GM13976 (cell line): Measurements from ENCODE around the gene BACE2.
"Not testable (repeated sequence)": the region's sequence is repeated elsewhere in the genome, so short reads cannot be mapped to it uniquely, and the experiment has no call there.

Source experiments
- DNase-seq: peaks from one replicate; pipeline ENCODE4 v3.0.0; 2012; ENCODE audit warnings: low spot score
- in situ Hi-C: fragments of 300-500 bp; cut with MboI; formaldehyde crosslinking; loops from one replicate; pipeline ENCODE4 v1.12.0; 2022; ENCODE audit warnings: low sequenced_read_pairs, mixed read lengths, inconsistent platforms; ENCODE audit not compliant: unreplicated experiment
- TF ChIP-seq, protein P1 (sequence below): IDR thresholded peaks from 2 replicates; pipeline ENCODE4 v1.5.1; 2012; ENCODE audit warnings: borderline replicate concordance, mild to moderate bottlenecking; ENCODE audit not compliant: insufficient read depth; ENCODE audit errors: extremely low read depth, missing control alignments, control extremely low read depth

The BACE2 gene

DNA sequence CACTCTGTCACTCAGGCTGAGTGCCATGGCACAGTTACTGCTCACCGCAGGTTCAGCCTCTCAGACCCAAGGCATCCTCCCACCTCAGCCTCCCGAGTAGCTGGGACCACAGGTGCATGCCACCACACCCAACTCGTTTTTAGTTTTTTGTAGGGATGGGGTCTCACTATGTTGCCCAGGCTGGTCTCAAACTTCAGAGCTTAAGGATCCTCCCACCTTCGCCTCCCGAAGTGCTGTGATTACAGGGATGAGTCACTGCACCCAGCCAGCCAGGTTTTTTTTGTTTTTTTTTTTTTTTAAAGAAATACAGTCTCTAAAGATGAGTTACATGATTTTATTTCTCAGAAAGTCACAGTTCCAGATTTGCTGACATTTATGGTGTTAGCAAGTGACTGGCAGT, 29.0 kb downstream of the BACE2 start:
- DNase-seq, result no peak
- TF ChIP-seq, protein P1, sequence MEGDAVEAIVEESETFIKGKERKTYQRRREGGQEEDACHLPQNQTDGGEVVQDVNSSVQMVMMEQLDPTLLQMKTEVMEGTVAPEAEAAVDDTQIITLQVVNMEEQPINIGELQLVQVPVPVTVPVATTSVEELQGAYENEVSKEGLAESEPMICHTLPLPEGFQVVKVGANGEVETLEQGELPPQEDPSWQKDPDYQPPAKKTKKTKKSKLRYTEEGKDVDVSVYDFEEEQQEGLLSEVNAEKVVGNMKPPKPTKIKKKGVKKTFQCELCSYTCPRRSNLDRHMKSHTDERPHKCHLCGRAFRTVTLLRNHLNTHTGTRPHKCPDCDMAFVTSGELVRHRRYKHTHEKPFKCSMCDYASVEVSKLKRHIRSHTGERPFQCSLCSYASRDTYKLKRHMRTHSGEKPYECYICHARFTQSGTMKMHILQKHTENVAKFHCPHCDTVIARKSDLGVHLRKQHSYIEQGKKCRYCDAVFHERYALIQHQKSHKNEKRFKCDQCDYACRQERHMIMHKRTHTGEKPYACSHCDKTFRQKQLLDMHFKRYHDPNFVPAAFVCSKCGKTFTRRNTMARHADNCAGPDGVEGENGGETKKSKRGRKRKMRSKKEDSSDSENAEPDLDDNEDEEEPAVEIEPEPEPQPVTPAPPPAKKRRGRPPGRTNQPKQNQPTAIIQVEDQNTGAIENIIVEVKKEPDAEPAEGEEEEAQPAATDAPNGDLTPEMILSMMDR, result no peak
- in situ Hi-C loops, result no loop called here

DNA sequence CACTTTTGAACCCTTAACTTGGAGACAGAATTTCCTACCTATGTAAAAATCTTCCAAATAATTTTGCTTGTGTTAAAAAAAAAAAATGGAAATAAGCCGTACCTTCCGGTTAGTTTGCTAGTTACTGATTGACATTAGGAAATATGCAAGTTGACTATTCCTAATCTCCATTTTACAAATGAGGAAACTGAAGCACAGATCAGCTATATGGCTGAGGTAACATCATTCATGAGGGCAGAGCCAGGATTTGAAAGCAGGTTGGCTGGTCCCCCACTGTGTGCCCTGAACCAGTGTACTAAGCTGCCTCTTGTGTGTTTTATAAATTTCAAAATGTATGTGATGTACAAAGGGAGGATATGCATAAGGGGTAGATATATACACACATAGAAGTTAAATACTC, 29.6 kb downstream of the BACE2 start:
- DNase-seq, result no peak
- in situ Hi-C loops, result no loop called here
- TF ChIP-seq, protein P1, result no peak

DNA sequence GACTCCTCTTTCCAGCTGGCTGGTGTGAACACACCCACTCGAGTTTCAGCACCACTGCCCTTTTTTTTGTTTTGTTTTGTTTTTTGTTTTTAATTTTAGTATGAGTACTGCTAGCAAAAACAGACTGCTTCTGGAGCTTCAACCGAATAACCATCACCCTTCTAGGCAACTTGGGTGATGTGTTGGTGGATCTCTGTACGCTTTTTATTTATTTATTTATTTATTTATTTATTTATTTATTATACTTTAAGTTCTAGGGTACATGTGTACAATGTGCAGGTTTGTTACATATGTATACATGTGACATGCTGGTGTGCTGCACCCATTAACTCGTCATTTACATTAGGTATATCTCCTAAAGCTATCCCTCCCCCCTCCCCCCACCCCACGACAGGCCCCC, 30.7 kb downstream of the BACE2 start:
- in situ Hi-C loops, DNase-seq: not testable (repeated sequence)

DNA sequence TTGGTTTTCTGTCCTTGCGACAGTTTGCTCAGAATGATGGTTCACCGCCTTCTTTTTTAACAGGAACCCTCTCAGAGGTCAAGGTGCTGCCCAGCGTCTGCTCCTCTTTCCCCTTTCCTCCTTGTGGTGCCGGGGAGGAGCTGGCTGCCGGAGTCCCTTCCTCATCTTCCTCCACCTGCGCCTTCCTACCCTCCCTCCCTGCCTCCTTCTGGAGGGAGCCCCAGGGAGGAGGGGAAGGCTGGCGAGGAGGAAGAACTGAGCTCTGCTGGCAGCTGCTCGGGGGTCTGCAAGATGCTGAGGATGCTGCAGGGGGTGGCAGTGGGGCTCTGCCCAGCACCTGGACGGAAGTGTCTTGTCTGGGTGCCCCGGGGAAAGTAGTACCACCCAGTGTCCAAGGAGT, 31.2 kb downstream of the BACE2 start:
- in situ Hi-C loops, result no loop called here
- TF ChIP-seq, protein P1, result no peak
- no peak for DNase-seq

GRCh38 chr21:41199588-41199987, 31.6 kb downstream of the BACE2 start:
- in situ Hi-C loops, result no loop called here
- TF ChIP-seq, protein P1, result no peak
- no peak for DNase-seq

GRCh38 chr21:41201385-41201784, 33.4 kb downstream of the BACE2 start:
- DNase-seq, result no peak
- in situ Hi-C loops, result no loop called here
- TF ChIP-seq, protein P1, result no peak

DNA sequence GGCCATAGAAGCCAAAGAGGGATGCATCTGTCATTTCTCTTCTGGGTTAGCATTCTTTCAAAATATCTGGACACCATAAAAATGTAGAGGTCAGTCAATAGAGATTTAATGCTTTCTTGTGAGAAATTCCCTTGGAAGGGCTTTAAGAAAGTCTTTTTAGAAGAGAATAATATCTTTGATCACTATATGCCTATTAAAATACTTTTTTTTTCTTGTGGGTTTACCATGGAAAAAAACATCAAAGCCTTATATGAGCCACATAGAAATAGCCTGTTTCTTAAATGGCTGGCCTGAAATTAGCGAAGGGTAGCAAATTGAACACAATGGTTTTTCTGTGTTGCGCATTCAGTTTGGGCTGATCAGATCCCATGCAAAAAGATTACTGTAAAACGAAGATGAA, 36.8 kb downstream of the BACE2 start:
- DNase-seq, result no peak
- TF ChIP-seq, protein P1, result no peak
- in situ Hi-C loops, result no loop called here
